Keratinocyte (primary cell): ENCODE results near the gene KIF21B. TPM values are rescaled to one million over a fixed set of nuclear protein-coding genes. Genes with fewer than 3 reads are reported as not detected.

Experiments used
- DNase-seq: peaks from one replicate; pipeline ENCODE4 v3.0.0-alpha.2; 2011; ENCODE audit warnings: low read depth, missing footprints, low spot score
- FAIRE-seq: peaks from 2 replicates; lab custom pipeline; 2011; peaks lifted over from hg19 to GRCh38; lab: Jason Lieb, UNC
- H2AFZ ChIP-seq: 2 replicates; pipeline ENCODE4 v1.6.0; 2012; ENCODE audit warnings: low read length, control low read depth, inconsistent platforms; ENCODE audit not compliant: control insufficient read depth
- H3K27ac ChIP-seq: 2 replicates; pipeline ENCODE4 v1.5.1; 2011; ENCODE audit warnings: low read length; ENCODE audit not compliant: control insufficient read depth, insufficient read depth
- H3K27me3 ChIP-seq: 3 replicates; pipeline ENCODE4 v1.6.0; 2011; ENCODE audit warnings: low read length; ENCODE audit not compliant: control insufficient read depth, insufficient read depth; ENCODE audit errors: extremely low read depth
- H3K36me3 ChIP-seq, 2 experiments: 2 replicates in 1 of 2; 3 replicates in 1 of 2; pipeline ENCODE4 v1.5.1; 2011; ENCODE audit warnings: low read length in 2 of 2, mild to moderate bottlenecking in 1 of 2; ENCODE audit not compliant: control insufficient read depth in 2 of 2, insufficient read depth in 2 of 2; ENCODE audit errors: extremely low read depth in 1 of 2
- H3K4me1 ChIP-seq: 3 replicates; pipeline ENCODE4 v1.5.1; 2011; ENCODE audit warnings: low read length; ENCODE audit not compliant: control insufficient read depth, insufficient read depth; ENCODE audit errors: extremely low read depth
- H3K4me2 ChIP-seq: 3 replicates; pipeline ENCODE4 v1.6.0; 2011; ENCODE audit warnings: low read depth, low read length; ENCODE audit not compliant: control insufficient read depth, insufficient read depth; ENCODE audit errors: extremely low read depth
- H3K4me3 ChIP-seq, 3 experiments: fragments of 200-600 bp in 1 of 3; sonication (generic) in 1 of 3; 2 replicates in 2 of 3; 3 replicates in 1 of 3; pipeline ENCODE4 v1.5.1; 2011 to 2016; ENCODE audit warnings: low read length in 3 of 3, mild to moderate bottlenecking in 3 of 3, control low read depth in 2 of 3, inconsistent platforms in 1 of 3, low read depth in 1 of 3, mixed read lengths in 1 of 3, mixed run types in 1 of 3, moderate library complexity in 1 of 3; ENCODE audit not compliant: control insufficient read depth in 2 of 3, insufficient read depth in 2 of 3; ENCODE audit errors: extremely low read depth in 1 of 3
- H3K79me2 ChIP-seq: 2 replicates; pipeline ENCODE4 v1.6.0; 2012; ENCODE audit warnings: low read length; ENCODE audit not compliant: control insufficient read depth, insufficient read depth
- H3K9ac ChIP-seq: 3 replicates; pipeline ENCODE4 v1.6.0; 2011; ENCODE audit warnings: low read length; ENCODE audit not compliant: control insufficient read depth, insufficient read depth; ENCODE audit errors: extremely low read depth
- H3K9me1 ChIP-seq: 3 replicates; pipeline ENCODE4 v1.6.0; 2011; ENCODE audit warnings: low read length; ENCODE audit not compliant: control insufficient read depth, insufficient read depth; ENCODE audit errors: extremely low read depth
- H3K9me3 ChIP-seq: 2 replicates; pipeline ENCODE4 v1.5.1; 2012; ENCODE audit warnings: low read depth, low read length; ENCODE audit not compliant: control insufficient read depth
- H4K20me1 ChIP-seq: 3 replicates; pipeline ENCODE4 v1.6.0; 2011; ENCODE audit warnings: low read length; ENCODE audit not compliant: control insufficient read depth, insufficient read depth; ENCODE audit errors: extremely low read depth
- CTCF ChIP-seq, 3 experiments: IDR thresholded peaks in 1 of 3; conservative IDR thresholded peaks in 1 of 3; optimal IDR thresholded peaks in 1 of 3; 2 replicates in 2 of 3; 3 replicates in 1 of 3; pipeline versions ENCODE3 to v1.5.1; 2011; ENCODE audit warnings: low read length in 3 of 3, mild to moderate bottlenecking in 3 of 3, moderate library complexity in 2 of 3, control low read depth in 1 of 3, inconsistent platforms in 1 of 3; ENCODE audit not compliant: insufficient read depth in 2 of 3; ENCODE audit errors: extremely low read depth in 1 of 3
- EZH2 ChIP-seq: IDR thresholded peaks from one replicate; pipeline ENCODE4 v1.6.1; 2012; ENCODE audit warnings: inconsistent platforms, mild to moderate bottlenecking, low read length, moderate library complexity
- dilution Hi-C: fragments of 300-500 bp; cut with MboI; formaldehyde crosslinking; loops from one replicate; pipeline ENCODE4 v1.7.0; 2020; ENCODE audit warnings: low sequenced_read_pairs; ENCODE audit not compliant: extremely low pct_ligation_motif_present
- polyA plus RNA-seq, 5 experiments: library from polyadenylated mRNA; depleted of rRNA in 3 of 5; stranded (reverse) in 3 of 5; stranded (forward) in 1 of 5; unstranded in 1 of 5; fragments of >200 nt; gene quantifications; 1 replicate in 1 of 5; 2 replicates in 3 of 5; 3 replicates in 1 of 5; pipeline versions ENCODE4 v1.2.1 to v1.2.3, GENCODE V29; 2011 to 2012; ENCODE audit warnings: missing spikeins in 2 of 5, low read depth in 1 of 5, low replicate concordance in 1 of 5

Gene KIF21B
- polyA plus RNA-seq, 1 donor (not counting 4 experiments of a cell fraction or from before 2014, with no cell fraction given), result 0.17 TPM

GRCh38 chr1:201026836-201027235 is 3.3 kb upstream of the KIF21B start:
- Histone ChIP-seq H3K4me3 (no peak overlapping the region), H2AFZ (no peak overlapping the region), H3K4me2 (no peak overlapping the region), H3K27ac (no peak overlapping the region), H3K9ac (no peak overlapping the region), H3K36me3 (no peaks in the 10 kb centered on the region), H3K9me1 (no peaks in the 10 kb centered on the region), H3K9me3 (no peaks in the 10 kb centered on the region), H4K20me1 (no peaks in the 10 kb centered on the region), H3K27me3 (peaks cover 16% of the 10 kb centered on the region), H3K79me2 (no peaks in the 10 kb centered on the region), H3K4me1 (no peaks in the 10 kb centered on the region)
- FAIRE-seq (no peak), DNase-seq (no peak)
- dilution Hi-C loops, result no loop called here
- TF ChIP-seq CTCF (optimal IDR thresholded peaks at IDR 0.05 in 1 of 3, IDR thresholded peaks at IDR 0.05 in 1 of 3, conservative IDR thresholded peaks at IDR 0.05 in 1 of 3; ENCODE audit: extremely low read depth in 1 of 3, insufficient read depth in 2 of 3, low read length in 3 of 3) (no peak), EZH2 (no peak)

GRCh38 chr1:201026234-201026633 is 2.7 kb upstream of the KIF21B start:
- no peak for TF ChIP-seq CTCF (optimal IDR thresholded peaks at IDR 0.05 in 1 of 3, IDR thresholded peaks at IDR 0.05 in 1 of 3, conservative IDR thresholded peaks at IDR 0.05 in 1 of 3; ENCODE audit: extremely low read depth in 1 of 3, insufficient read depth in 2 of 3, low read length in 3 of 3)
- no peak for TF ChIP-seq EZH2
- no peaks in the 10 kb centered on the region for H3K36me3 ChIP-seq
- H2AFZ ChIP-seq, result no peak overlapping the region
- no peak overlapping the region for H3K27ac ChIP-seq
- FAIRE-seq (no peak), DNase-seq (no peak)
- dilution Hi-C loops, result no loop called here
- no peaks in the 10 kb centered on the region for H3K4me1 ChIP-seq
- no peaks in the 10 kb centered on the region for H3K79me2 ChIP-seq
- no peak overlapping the region for H3K4me2 ChIP-seq
- no peaks in the 10 kb centered on the region for H3K9me1 ChIP-seq
- no peaks in the 10 kb centered on the region for H4K20me1 ChIP-seq
- no peak overlapping the region for H3K4me3 ChIP-seq
- no peak overlapping the region for H3K9ac ChIP-seq
- H3K9me3 ChIP-seq, result no peaks in the 10 kb centered on the region
- H3K27me3 ChIP-seq, result peaks cover 15% of the 10 kb centered on the region
